Body of pancreas (tissue), 4 donors: ENCODE measurements around the gene PMIS2. TPM values are rescaled to one million over a fixed set of nuclear protein-coding genes. Genes with fewer than 3 reads are reported as not detected.

Experiments used
- ATAC-seq: fragments of 150-250 bp; one replicate; pipeline ENCODE4 v1.9.1; 2016
- DNase-seq, 4 donors: peaks; one replicate each; pipeline ENCODE4 v3.0.0-alpha.2; 2019
- H3K27ac ChIP-seq, 4 donors: fragments of 200-600 bp; sonication (generic); 1 replicate in 3 of 4; 2 replicates in 1 of 4; pipeline versions ENCODE4 v1.5.1 to v1.6.1; 2016 to 2019; ENCODE audit warnings: mild to moderate bottlenecking in 1 of 4, mixed read lengths in 1 of 4, moderate library complexity in 1 of 4
- H3K27me3 ChIP-seq, 2 donors: fragments of 200-600 bp; sonication (generic); one replicate each; pipeline ENCODE4 v1.6.0; 2016; ENCODE audit warnings: mild to moderate bottlenecking in 1 of 2
- H3K36me3 ChIP-seq, 2 donors: fragments of 200-600 bp; sonication (generic); replicated peaks in 1 of 2; 2 replicates each; pipeline ENCODE4 v1.5.1; 2016; ENCODE audit warnings: low read depth in 2 of 2; ENCODE audit not compliant: insufficient read depth in 1 of 2
- H3K4me1 ChIP-seq: fragments of 200-600 bp; sonication (generic); one replicate; pipeline ENCODE4 v1.6.0; 2016
- H3K4me3 ChIP-seq, 2 donors: fragments of 200-600 bp; sonication (generic); 1 replicate in 1 of 2; 2 replicates in 1 of 2; pipeline ENCODE4 v1.5.1; 2016 to 2019
- H3K9me3 ChIP-seq, 3 donors: fragments of 200-600 bp; sonication (generic); 1 replicate in 2 of 3; 2 replicates in 1 of 3; pipeline ENCODE4 v1.5.1; 2016
- POLR2A ChIP-seq, 3 donors: fragments of 450-650 bp; IDR thresholded peaks; one replicate each; pipeline ENCODE4 v1.6.1; 2016; ENCODE audit warnings: antibody characterized with exemption in 3 of 3, mild to moderate bottlenecking in 2 of 3
- WGBS, 2 donors: methylation state at CpG; one replicate each; pipeline ENCODE4 v1.1.5; 2017; 5-methylcytosine and 5-hydroxymethylcytosine counted together
- intact Hi-C: fragments of 100-400 bp; cut with DNase I; formaldehyde crosslinking; loops from one replicate; pipeline ENCODE4 v1.15.1; 2023
- total RNA-seq, 2 donors: library from RNA; depleted of rRNA; stranded (reverse); fragments of >200 nt; gene quantifications; one replicate each; pipeline ENCODE4 v1.1.0, GENCODE V29; 2016
- TF ChIP-seq, protein P1 (sequence below), 7 experiments: fragments of 450-650 bp in 4 of 7; fragments of 200-600 bp in 3 of 7; sonication (generic) in 3 of 7; IDR thresholded peaks; one replicate each; pipeline ENCODE4 v1.5.1; 2016 to 2019; ENCODE audit warnings: antibody characterized with exemption in 7 of 7

PMIS2 gene
- total RNA-seq, 2 donors from 2014 or later = not detected

- Histone ChIP-seq H3K4me1 (no peaks in the 10 kb centered on the region), H3K9me3 (no peaks in the 10 kb centered on the region), H3K36me3 (no peaks in the 10 kb centered on the region), H3K4me3 (no peak overlapping the region), H3K27ac (no peak overlapping the region), H3K27me3 (no peaks in the 10 kb centered on the region)
- 84 to 95% methylated on average over 5 to 12 of the region's 12 CpGs for WGBS, 2 donors
- no peak for ATAC-seq
- TF ChIP-seq, protein P1, sequence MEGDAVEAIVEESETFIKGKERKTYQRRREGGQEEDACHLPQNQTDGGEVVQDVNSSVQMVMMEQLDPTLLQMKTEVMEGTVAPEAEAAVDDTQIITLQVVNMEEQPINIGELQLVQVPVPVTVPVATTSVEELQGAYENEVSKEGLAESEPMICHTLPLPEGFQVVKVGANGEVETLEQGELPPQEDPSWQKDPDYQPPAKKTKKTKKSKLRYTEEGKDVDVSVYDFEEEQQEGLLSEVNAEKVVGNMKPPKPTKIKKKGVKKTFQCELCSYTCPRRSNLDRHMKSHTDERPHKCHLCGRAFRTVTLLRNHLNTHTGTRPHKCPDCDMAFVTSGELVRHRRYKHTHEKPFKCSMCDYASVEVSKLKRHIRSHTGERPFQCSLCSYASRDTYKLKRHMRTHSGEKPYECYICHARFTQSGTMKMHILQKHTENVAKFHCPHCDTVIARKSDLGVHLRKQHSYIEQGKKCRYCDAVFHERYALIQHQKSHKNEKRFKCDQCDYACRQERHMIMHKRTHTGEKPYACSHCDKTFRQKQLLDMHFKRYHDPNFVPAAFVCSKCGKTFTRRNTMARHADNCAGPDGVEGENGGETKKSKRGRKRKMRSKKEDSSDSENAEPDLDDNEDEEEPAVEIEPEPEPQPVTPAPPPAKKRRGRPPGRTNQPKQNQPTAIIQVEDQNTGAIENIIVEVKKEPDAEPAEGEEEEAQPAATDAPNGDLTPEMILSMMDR (IDR thresholded peaks at IDR 0.05) = no peak
- no peak for TF ChIP-seq POLR2A (IDR thresholded peaks at IDR 0.05)
- no peak for DNase-seq
- intact Hi-C loops = no loop called here
Observed at GRCh38 chr19:35619290-35619923, 33.4 kb downstream of the PMIS2 start.

DNA sequence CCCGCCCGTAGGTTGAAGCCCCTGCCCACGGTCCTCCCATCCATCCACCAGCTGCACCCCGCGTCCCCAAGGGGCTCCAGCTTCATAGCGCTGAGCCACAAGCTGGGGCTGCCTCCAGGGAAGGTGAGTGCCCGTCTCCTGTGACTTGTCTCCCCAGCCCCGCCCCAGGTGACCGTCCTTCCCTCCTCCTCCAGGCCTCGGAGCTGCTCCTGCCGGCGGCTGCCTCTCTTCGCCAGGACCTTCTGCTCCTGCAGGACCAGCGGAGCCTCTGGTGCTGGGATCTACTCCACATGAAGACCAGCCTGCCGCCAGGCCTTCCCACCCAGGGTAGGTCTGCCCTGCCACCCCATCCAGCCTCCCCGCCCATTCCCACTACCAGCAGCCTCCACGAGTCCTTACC is 34.0 kb downstream of the PMIS2 start:
- Histone ChIP-seq H3K27me3 (no peaks in the 10 kb centered on the region), H3K36me3 (no peaks in the 10 kb centered on the region), H3K27ac (no peak overlapping the region), H3K4me3 (no peak overlapping the region), H3K9me3 (no peaks in the 10 kb centered on the region), H3K4me1 (no peaks in the 10 kb centered on the region)
- intact Hi-C loops = no loop called here
- 84 to 93% methylated on average over 8 to 12 of the region's 17 CpGs for WGBS, 2 donors
- TF ChIP-seq, protein P1 (IDR thresholded peaks at IDR 0.05) = no peak
- no peak for TF ChIP-seq POLR2A (IDR thresholded peaks at IDR 0.05)
- DNase-seq = no peak
- ATAC-seq = no peak

DNA sequence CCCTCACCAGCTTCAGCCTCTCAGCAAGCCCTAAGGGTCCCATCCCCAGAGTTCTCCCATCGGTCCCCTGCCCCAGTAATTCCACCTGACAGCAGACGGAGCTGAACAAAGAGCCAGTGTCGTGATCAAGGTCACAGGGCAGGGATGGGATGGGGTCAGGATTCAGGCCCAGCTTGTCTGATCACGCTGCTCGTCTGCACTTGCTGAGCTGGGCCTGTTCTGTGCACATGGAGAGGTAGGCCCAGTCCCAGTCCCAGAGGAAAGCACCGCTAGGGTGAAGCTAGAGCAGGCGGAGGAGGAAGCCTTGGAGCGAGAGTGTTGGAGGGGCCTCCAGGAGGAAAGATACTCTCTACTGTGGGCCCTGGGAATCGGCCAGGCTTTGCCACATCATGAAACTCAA is 35.7 kb downstream of the PMIS2 start:
- no peak for TF ChIP-seq POLR2A (IDR thresholded peaks at IDR 0.05)
- TF ChIP-seq, protein P1 (IDR thresholded peaks at IDR 0.05) = no peak
- DNase-seq = no peak
- Histone ChIP-seq H3K9me3 (no peaks in the 10 kb centered on the region), H3K27me3 (no peaks in the 10 kb centered on the region), H3K4me3 (no peak overlapping the region), H3K36me3 (no peaks in the 10 kb centered on the region), H3K27ac (no peak overlapping the region), H3K4me1 (no peaks in the 10 kb centered on the region)
- intact Hi-C loops = no loop called here
- no peak for ATAC-seq
- 92 to 93% methylated on average over 8 to 9 of the region's 9 CpGs for WGBS, 2 donors

DNA sequence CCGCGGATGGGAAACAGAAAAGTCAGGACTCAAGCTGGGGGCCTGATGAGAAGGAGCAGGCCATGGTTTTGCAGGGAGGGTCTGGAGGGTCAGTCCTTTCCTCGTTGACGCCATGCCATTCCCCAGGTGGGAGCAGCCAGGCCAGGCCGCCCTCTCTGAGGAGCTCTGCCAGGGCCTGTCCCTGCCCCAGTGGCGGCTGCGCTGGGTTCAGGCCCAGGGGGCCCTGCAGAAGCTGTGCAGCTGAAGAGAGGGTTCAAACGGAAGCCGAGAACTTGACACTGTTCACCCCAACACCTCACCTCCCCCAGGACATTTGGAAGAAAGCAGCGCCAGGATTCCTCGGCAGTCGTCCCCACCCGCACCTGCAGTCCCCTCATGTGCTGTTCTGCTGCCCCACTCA is 36.8 kb downstream of the PMIS2 start:
- Histone ChIP-seq H3K4me1 (peaks cover 2% of the 10 kb centered on the region), H3K27me3 (no peaks in the 10 kb centered on the region), H3K9me3 (no peaks in the 10 kb centered on the region), H3K27ac (no peak overlapping the region), H3K4me3 (no peak overlapping the region), H3K36me3 (no peaks in the 10 kb centered on the region)
- intact Hi-C loops = no loop called here
- DNase-seq (no peak), ATAC-seq (no peak)
- no peak for TF ChIP-seq POLR2A (IDR thresholded peaks at IDR 0.05)
- TF ChIP-seq, protein P1 (IDR thresholded peaks at IDR 0.05) = no peak
- 85 to 88% methylated on average over 12 to 13 of the region's 13 CpGs for WGBS, 2 donors

- 81 to 83% methylated on average over 6 of the region's 6 CpGs for WGBS, 2 donors
- H3K27me3 ChIP-seq = no peaks in the 10 kb centered on the region
- TF ChIP-seq, protein P1 (IDR thresholded peaks at IDR 0.05) = no peak
- TF ChIP-seq POLR2A (IDR thresholded peaks at IDR 0.05) = no peak
- no peak overlapping the region for H3K4me3 ChIP-seq
- no peak for DNase-seq
- intact Hi-C loops = no loop called here
- no peaks in the 10 kb centered on the region for H3K36me3 ChIP-seq
- no peak overlapping the region for H3K27ac ChIP-seq
- no peaks in the 10 kb centered on the region for H3K9me3 ChIP-seq
- ATAC-seq = no peak
- H3K4me1 ChIP-seq = peaks cover 6% of the 10 kb centered on the region
Observed at GRCh38 chr19:35623327-35624010, 37.5 kb downstream of the PMIS2 start.
